Stimulated activated CD4-positive, alpha-beta T cell treated with anti-CD3 and anti-CD28 coated beads, TNF-alpha, amount 100 ng/mL, for 48 hours (primary cell): ENCODE data around the gene PADI2.

Experiments
- DNase-seq, 3 donors: peaks; one replicate each; pipeline ENCODE4 v3.0.0-alpha.2; 2020; ENCODE audit warnings: low read depth in 3 of 3

The PADI2 gene

GRCh38 chr1:17056551-17056950 lies 62.7 kb downstream of the PADI2 start:
- DNase-seq = no peak

- DNase-seq = no peak
These were observed 63.5 kb downstream of the PADI2 start for GRCh38 chr1:17055801-17056200.

- DNase-seq = peak; percentile 97 to 99 (median 98)
These were observed 65.4 kb downstream of the PADI2 start, which contains the start of gene SDHB for GRCh38 chr1:17053685-17054410. TSS of gene SDHB (minus strand) at chr1:17054032. CDS start at chr1:17054019, 13 bp downstream.

- no peak for DNase-seq
These were observed 66.1 kb downstream of the PADI2 start for GRCh38 chr1:17053086-17053684.

GRCh38 chr1:17052641-17053040 lies 66.6 kb downstream of the PADI2 start:
- DNase-seq = no peak

GRCh38 chr1:17052038-17052437 lies 67.2 kb downstream of the PADI2 start:
- no peak for DNase-seq

- DNase-seq = no peak
These were observed 71.3 kb downstream of the PADI2 start for GRCh38 chr1:17047924-17048323.

GRCh38 chr1:17046334-17046657 lies 73.0 kb downstream of the PADI2 start:
- no peak for DNase-seq

- DNase-seq = no peak
These were observed 73.5 kb downstream of the PADI2 start for GRCh38 chr1:17045634-17046333.

GRCh38 chr1:17045150-17045549 lies 74.1 kb downstream of the PADI2 start:
- DNase-seq = no peak

- no peak for DNase-seq
These were observed 75.6 kb downstream of the PADI2 start for GRCh38 chr1:17043676-17044075.

GRCh38 chr1:17040135-17040534 lies 79.1 kb downstream of the PADI2 start:
- DNase-seq = no peak

GRCh38 chr1:17039522-17039921 lies 79.7 kb downstream of the PADI2 start:
- DNase-seq = no peak

- DNase-seq = no peak
These were observed 85.8 kb downstream of the PADI2 start for GRCh38 chr1:17033481-17033880.

- no peak for DNase-seq
These were observed 86.5 kb downstream of the PADI2 start for GRCh38 chr1:17032741-17033140.

- DNase-seq = no peak
These were observed 87.8 kb downstream of the PADI2 start for GRCh38 chr1:17031436-17031835.

GRCh38 chr1:17030206-17030605 lies 89.0 kb downstream of the PADI2 start:
- DNase-seq = no peak

- DNase-seq = no peak
These were observed 90.5 kb downstream of the PADI2 start for GRCh38 chr1:17028662-17029188.

- no peak for DNase-seq
These were observed 91.4 kb downstream of the PADI2 start for GRCh38 chr1:17027900-17028299.

- DNase-seq = no peak
These were observed 91.8 kb downstream of the PADI2 start for GRCh38 chr1:17027403-17027802.

GRCh38 chr1:17024721-17025120 lies 94.5 kb downstream of the PADI2 start:
- no peak for DNase-seq

GRCh38 chr1:17023573-17023972 lies 95.7 kb downstream of the PADI2 start:
- no peak for DNase-seq

- no peak for DNase-seq
These were observed 96.1 kb downstream of the PADI2 start for GRCh38 chr1:17023102-17023501.
